Activated naive CD8-positive, alpha-beta T cell treated with anti-CD3 and anti-CD28 coated beads for 36 hours (primary cell): ENCODE results near the gene FOXL1. TPM values are rescaled to one million over a fixed set of nuclear protein-coding genes. Genes with fewer than 3 reads are reported as not detected.
"Not testable (repeated sequence)": the region's sequence is repeated elsewhere in the genome, so short reads cannot be mapped to it uniquely, and the experiment has no call there.

Experiments
- DNase-seq: peaks from one replicate; pipeline ENCODE4 v3.0.0; 2021
- H3K27ac Mint-ChIP-seq: one replicate; pipeline ENCODE4 v1.8.0; 2022; ENCODE audit warnings: mild to moderate bottlenecking, moderate library complexity, mixed read lengths
- H3K27me3 Mint-ChIP-seq: one replicate; pipeline ENCODE4 v1.8.0; 2022; ENCODE audit warnings: mild to moderate bottlenecking, mixed read lengths
- H3K36me3 Mint-ChIP-seq: one replicate; pipeline ENCODE4 v1.8.0; 2021; ENCODE audit warnings: mild to moderate bottlenecking, mixed read lengths
- H3K4me1 Mint-ChIP-seq: one replicate; pipeline ENCODE4 v1.8.0; 2021; ENCODE audit warnings: mixed read lengths
- H3K4me3 Mint-ChIP-seq: one replicate; pipeline ENCODE4 v1.8.0; 2022; ENCODE audit warnings: mild to moderate bottlenecking, moderate library complexity, mixed read lengths
- H3K9me3 Mint-ChIP-seq: one replicate; pipeline ENCODE4 v1.8.0; 2022; ENCODE audit warnings: mixed read lengths
- total RNA-seq, 2 experiments: library from RNA; stranded (reverse); gene quantifications; one replicate each; pipeline ENCODE4 v1.2.3, GENCODE V29; 2021

The FOXL1 gene
- total RNA-seq, 2 experiments from 2014 or later = not detected

DNA sequence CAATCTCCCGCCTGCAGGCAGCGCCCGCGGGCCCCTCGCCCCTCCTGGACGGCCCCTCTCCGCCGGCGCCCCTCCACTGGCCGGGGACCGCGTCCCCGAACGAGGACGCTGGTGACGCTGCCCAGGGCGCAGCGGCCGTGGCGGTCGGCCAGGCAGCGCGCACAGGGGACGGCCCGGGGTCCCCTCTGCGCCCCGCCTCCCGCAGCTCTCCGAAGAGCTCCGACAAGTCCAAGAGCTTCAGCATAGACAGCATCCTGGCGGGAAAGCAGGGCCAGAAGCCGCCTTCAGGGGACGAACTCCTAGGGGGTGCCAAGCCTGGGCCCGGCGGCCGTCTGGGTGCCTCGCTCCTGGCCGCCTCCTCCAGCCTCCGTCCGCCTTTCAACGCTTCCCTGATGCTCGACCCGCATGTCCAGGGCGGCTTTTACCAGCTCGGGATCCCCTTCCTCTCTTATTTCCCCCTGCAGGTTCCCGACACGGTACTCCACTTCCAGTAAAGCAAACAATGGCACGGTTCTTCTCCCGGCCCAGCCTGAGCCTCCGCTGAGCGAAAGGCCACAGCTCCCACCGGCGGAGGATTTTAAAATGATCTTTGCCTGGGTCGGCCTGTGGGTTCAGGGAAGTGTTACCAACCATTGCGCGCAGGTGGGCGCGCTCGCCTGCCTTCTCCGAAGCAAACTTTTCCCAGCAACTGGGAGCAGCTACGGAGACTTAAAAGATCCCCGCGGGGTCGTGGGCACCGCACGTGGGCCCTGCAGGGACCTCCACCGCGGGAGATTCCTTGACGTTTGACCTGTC is 1.1 kb downstream of the FOXL1 start:
- DNase-seq = no peak
- H3K27me3 Mint-ChIP-seq = peaks cover 69% of the 10 kb centered on the region
- no peak overlapping the region for H3K4me3 Mint-ChIP-seq
- H3K9me3 Mint-ChIP-seq = no peaks in the 10 kb centered on the region
- no peak overlapping the region for H3K27ac Mint-ChIP-seq
- no peaks in the 10 kb centered on the region for H3K36me3 Mint-ChIP-seq
- H3K4me1 Mint-ChIP-seq = peaks cover 6% of the 10 kb centered on the region

DNA sequence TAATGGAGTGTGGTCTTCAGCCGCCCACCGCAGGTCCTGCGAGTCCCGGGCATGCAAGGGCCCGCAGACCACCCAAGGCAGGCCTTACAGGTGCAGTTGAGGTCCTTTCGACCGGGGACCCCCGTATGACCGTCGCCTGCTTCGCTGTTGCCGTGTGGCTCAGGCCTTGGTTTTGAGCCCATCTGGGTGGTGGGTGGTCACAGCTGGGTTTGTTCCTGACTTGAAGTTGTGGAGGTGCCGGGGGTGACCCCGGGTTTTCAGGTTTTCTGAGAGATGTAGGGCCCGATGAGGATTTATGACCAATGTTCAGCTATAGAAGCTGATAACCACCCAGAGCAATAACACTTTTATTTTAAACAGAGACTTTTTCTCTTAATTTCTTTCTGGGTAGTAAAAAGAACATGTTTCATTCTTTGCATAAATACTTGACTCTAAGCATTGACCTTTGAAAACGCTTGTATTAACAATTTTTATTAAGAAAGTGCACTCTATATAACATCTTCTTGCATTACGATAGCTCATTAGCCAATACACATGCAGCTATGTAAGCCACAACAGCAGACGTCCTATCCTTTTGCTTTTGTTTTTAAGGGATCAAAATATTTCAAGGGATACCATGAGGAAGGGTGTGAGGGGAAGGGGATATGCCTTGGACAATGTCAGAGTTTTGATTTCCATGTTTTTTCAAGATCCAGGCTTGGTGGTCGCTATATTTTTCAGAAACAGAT is 1.9 kb downstream of the FOXL1 start:
- Mint-ChIP-seq H3K9me3 (no peaks in the 10 kb centered on the region), H3K4me3 (no peak overlapping the region), H3K27me3 (peaks cover 62% of the 10 kb centered on the region), H3K36me3 (no peaks in the 10 kb centered on the region), H3K4me1 (peaks cover 6% of the 10 kb centered on the region), H3K27ac (no peak overlapping the region)
- DNase-seq = no peak

GRCh38 chr16:86580791-86581170 is 2.4 kb downstream of the FOXL1 start:
- Mint-ChIP-seq H3K27ac (no peak overlapping the region), H3K36me3 (no peaks in the 10 kb centered on the region), H3K4me3 (no peak overlapping the region), H3K9me3 (no peaks in the 10 kb centered on the region), H3K27me3 (peaks cover 59% of the 10 kb centered on the region), H3K4me1 (peaks cover 6% of the 10 kb centered on the region)
- no peak for DNase-seq

DNA sequence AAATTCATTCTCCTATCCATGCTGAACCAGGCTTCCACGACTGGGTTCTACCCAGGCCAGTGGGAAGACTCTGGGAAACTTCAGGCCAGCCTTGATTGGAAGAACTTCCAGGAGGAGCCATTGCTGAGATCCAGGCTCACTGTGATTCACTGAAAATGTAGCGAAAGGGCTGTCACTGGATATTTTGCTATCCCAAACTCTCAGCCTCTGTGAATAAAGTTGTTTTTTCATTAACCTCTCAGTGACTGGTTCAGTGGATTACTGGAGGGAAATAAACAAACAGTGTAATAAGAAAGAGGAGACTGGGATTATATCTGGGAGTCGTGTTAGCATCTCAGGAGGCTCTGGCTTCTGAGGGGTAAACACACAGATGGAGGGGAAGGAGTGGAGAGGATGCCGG is 3.1 kb downstream of the FOXL1 start:
- Mint-ChIP-seq H3K4me3 (no peak overlapping the region), H3K36me3 (no peaks in the 10 kb centered on the region), H3K4me1 (peaks cover 4% of the 10 kb centered on the region), H3K27ac (no peak overlapping the region), H3K27me3 (peaks cover 52% of the 10 kb centered on the region), H3K9me3 (no peaks in the 10 kb centered on the region)
- DNase-seq = no peak

DNA sequence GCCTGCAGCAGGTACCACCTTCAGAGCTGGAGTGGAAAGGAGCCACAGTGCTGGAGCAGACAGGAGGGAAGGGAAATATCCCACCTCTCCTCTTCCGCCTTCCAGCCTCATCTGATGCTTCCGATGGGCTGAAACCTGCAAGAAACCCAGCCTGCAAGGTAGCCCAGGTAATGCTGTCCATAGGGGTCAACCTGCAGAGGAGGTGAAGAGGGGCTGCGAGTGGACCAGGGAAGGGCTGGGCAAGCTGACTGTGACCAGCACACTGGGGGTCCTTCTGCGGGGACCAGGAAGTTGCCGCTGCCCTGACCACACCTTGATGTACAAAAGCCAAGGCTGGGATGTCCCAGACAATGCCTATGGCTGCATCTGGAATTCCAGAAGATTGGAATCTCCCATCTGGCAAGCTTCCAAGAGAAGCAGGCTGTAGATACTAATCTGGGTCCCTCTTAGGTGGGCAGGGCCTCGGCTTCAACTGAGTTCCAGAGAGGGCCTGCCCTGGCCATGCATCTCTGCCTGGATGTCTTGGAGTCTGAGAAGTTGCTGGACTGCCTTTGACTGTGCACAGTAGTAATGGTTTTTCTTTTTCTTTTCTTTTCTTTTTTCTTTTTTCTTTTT is 5.8 kb downstream of the FOXL1 start:
- Mint-ChIP-seq H3K27me3 (peaks cover 27% of the 10 kb centered on the region), H3K9me3 (no peaks in the 10 kb centered on the region), H3K36me3 (no peaks in the 10 kb centered on the region), H3K4me3 (no peak overlapping the region), H3K27ac (no peak overlapping the region), H3K4me1 (no peaks in the 10 kb centered on the region)
- no peak for DNase-seq

GRCh38 chr16:86584726-86585721 is 6.7 kb downstream of the FOXL1 start:
- Mint-ChIP-seq H3K4me3 (no peak overlapping the region), H3K36me3 (no peaks in the 10 kb centered on the region), H3K4me1 (no peaks in the 10 kb centered on the region), H3K27me3 (peaks cover 21% of the 10 kb centered on the region), H3K9me3 (no peaks in the 10 kb centered on the region), H3K27ac (no peak overlapping the region)
- no peak for DNase-seq

DNA sequence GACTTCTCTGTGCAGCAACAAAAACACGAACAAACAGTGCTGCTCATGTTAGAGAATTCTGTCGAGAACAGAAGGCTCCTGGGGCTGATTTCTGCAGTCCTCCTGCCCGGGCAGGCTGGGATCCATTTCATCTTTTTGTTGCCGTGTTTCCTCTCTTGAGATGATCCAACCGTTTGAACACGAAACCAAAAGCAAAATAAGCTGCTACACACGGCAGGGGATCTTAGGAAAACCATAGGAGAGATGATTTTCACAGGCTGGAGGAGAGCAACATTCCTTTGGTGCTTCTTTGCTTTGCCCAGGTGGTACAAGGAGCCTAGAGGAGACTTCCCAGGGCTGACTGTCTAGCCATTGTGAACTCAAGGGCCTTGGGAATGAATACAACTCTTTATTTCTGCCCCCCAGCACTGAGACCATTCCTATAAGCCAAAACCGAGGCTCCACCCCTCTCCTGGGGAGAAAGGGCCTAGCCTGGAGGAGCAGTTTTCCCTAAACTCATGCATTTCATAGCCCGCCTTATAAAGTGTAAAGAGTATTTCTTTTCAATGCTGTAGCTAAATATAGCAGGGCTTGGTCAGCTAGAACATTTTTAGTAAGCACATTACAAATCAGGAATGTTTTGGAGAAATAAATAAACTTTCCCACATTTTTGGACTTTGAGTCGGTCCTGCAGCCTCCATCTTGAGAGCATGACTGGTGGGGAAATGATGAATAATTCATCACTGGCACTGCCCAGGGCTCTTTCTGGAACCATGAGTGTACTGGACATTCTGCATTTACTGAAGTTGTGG is 7.7 kb downstream of the FOXL1 start:
- Mint-ChIP-seq H3K36me3 (no peaks in the 10 kb centered on the region), H3K27ac (no peak overlapping the region)
- no peak for DNase-seq

GRCh38 chr16:86587487-86587886 is 9.1 kb downstream of the FOXL1 start:
- H3K4me3 Mint-ChIP-seq = no peak overlapping the region
- no peak overlapping the region for H3K27ac Mint-ChIP-seq
- H3K36me3 Mint-ChIP-seq = no peaks in the 10 kb centered on the region
- H3K27me3 Mint-ChIP-seq = peaks cover 13% of the 10 kb centered on the region
- no peaks in the 10 kb centered on the region for H3K9me3 Mint-ChIP-seq
- DNase-seq = no peak
- H3K4me1 Mint-ChIP-seq = no peaks in the 10 kb centered on the region

More for the DNA sequence above, 7.7 kb downstream of the FOXL1 start:
- H3K27me3 Mint-ChIP-seq = peaks cover 12% of the 10 kb centered on the region
- H3K9me3 Mint-ChIP-seq = no peaks in the 10 kb centered on the region
- H3K4me1 Mint-ChIP-seq = no peaks in the 10 kb centered on the region
- H3K4me3 Mint-ChIP-seq = no peak overlapping the region

DNA sequence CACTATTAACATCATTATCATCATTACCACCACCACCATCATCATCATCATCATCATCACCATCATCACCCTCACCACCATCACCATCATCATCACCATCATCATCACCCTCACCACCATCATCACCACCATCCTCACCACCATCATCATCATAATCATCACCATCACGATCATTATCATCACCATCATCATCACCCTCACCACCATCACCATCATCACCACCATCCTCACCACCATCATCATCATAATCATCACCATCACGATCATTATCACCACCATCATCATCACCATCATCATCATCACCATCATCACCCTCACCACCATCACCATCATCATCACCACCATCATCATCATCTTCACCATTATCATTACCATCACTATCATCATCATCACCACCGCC is 9.6 kb downstream of the FOXL1 start:
- not testable (repeated sequence) for H3K27ac Mint-ChIP-seq, H3K36me3 Mint-ChIP-seq, H3K9me3 Mint-ChIP-seq

DNA sequence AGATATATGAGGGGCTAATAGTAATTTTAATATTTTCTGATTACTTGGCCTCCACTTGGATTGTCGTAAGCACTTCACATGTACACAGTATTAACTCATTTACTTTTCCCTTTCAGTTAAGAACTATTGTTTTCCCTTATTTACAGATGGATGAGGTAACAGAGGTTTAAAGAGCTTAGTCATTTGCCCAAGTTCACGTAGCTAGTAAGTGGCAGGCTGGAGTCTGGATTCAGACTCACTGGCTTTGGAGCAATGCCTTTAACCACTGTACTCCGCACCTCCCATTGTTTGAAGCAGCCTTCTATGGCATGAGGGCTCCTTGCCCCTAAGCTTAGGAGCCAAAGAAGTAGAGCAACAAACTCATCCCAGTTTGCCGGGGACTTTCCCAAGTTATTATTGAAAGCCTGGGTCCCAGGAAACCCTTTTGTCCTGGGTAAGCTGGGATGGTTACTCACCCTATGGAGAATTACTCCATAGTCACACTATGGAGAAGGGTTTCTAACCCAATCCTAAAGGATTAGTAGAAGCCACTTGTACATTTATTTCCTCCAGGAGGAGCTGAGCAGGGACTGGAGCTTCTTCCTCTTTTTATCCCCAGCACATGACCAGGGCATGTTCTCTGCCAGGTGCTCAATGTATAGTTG is 12.3 kb downstream of the FOXL1 start:
- no peaks in the 10 kb centered on the region for H3K36me3 Mint-ChIP-seq
- peaks cover 23% of the 10 kb centered on the region for H3K27me3 Mint-ChIP-seq
- H3K4me1 Mint-ChIP-seq = peaks cover 3% of the 10 kb centered on the region
- no peak for DNase-seq
- no peak overlapping the region for H3K4me3 Mint-ChIP-seq
- no peak overlapping the region for H3K27ac Mint-ChIP-seq
- H3K9me3 Mint-ChIP-seq = no peaks in the 10 kb centered on the region

More for the DNA sequence above, 9.6 kb downstream of the FOXL1 start:
- not testable (repeated sequence) for H3K4me3 Mint-ChIP-seq, DNase-seq, H3K4me1 Mint-ChIP-seq
- peaks cover 15% of the 10 kb centered on the region for H3K27me3 Mint-ChIP-seq

DNA sequence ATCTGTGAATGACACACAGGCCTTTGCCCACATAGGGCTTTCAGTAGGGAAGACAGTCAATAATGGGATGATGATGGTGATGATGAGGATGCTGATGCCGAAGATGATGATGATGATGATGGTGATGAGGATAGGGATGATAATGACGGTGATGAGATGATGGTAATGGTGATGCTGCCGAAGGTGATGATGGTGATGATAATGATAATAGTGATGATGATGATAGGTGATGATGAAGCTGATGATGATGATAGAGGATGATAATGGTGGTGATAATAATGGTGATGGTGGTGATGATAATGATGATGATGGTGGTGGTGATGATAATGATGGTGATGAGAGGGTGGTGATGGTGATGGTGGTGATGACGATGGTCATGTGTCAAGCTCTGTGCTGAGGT is 12.9 kb downstream of the FOXL1 start:
- peaks cover 3% of the 10 kb centered on the region for H3K4me1 Mint-ChIP-seq
- no peak overlapping the region for H3K4me3 Mint-ChIP-seq
- no peaks in the 10 kb centered on the region for H3K9me3 Mint-ChIP-seq
- H3K27me3 Mint-ChIP-seq = peaks cover 23% of the 10 kb centered on the region
- no peak for DNase-seq
- no peaks in the 10 kb centered on the region for H3K36me3 Mint-ChIP-seq
- H3K27ac Mint-ChIP-seq = no peak overlapping the region

- Mint-ChIP-seq H3K9me3 (peaks cover 2% of the 10 kb centered on the region), H3K36me3 (no peaks in the 10 kb centered on the region), H3K4me3 (no peak overlapping the region), H3K4me1 (peaks cover 5% of the 10 kb centered on the region), H3K27ac (no peak overlapping the region), H3K27me3 (peaks cover 37% of the 10 kb centered on the region)
- no peak for DNase-seq
Measured at GRCh38 chr16:86593913-86594620, 15.7 kb downstream of the FOXL1 start.

GRCh38 chr16:86594721-86595120 is 16.4 kb downstream of the FOXL1 start:
- H3K9me3 Mint-ChIP-seq = peaks cover 2% of the 10 kb centered on the region

More at GRCh38 chr16:86594721-86595120, 16.4 kb downstream of the FOXL1 start:
- H3K36me3 Mint-ChIP-seq = no peaks in the 10 kb centered on the region
- peaks cover 7% of the 10 kb centered on the region for H3K4me1 Mint-ChIP-seq
- peaks cover 41% of the 10 kb centered on the region for H3K27me3 Mint-ChIP-seq
- no peak for DNase-seq
- no peak overlapping the region for H3K27ac Mint-ChIP-seq
- H3K4me3 Mint-ChIP-seq = no peak overlapping the region
